Measurements from ENCODE around the gene TSHR.

DNA sequence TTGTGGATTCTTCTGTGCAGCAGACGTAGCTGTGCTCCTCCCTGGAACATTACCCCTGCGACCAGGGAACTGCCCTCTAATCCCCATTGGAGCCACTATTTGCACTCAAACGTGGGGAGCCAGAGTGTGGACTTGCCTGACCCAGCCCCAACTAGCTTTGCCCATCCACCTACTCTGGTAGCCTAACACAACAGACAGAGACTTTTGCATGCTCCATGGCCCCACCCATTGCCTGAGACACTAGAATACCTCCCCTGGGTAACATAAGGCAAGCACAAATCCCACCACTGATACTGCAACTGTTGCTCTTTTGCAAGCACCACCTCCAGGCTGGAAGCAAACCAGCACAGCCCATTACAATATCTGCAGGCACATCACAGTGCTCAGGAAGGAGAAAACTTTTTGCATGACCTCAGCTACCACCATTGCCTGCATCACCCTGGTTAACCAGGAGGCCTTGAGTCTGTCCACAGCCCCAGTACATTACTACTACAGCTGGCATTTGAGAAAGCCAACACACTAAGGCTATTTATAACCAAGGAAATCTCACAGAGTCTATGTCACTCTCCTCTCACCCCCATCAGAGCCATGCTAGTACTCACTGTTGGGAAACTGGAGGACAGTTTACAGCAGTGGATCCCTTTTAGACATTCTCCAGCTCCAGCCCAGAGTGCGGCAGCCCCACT, 28.9 kb upstream of the TSHR start:
- TF ChIP-seq EZH2phosphoT487 (IDR thresholded peaks at IDR 0.05), result no peak
- TF ChIP-seq, protein P1, sequence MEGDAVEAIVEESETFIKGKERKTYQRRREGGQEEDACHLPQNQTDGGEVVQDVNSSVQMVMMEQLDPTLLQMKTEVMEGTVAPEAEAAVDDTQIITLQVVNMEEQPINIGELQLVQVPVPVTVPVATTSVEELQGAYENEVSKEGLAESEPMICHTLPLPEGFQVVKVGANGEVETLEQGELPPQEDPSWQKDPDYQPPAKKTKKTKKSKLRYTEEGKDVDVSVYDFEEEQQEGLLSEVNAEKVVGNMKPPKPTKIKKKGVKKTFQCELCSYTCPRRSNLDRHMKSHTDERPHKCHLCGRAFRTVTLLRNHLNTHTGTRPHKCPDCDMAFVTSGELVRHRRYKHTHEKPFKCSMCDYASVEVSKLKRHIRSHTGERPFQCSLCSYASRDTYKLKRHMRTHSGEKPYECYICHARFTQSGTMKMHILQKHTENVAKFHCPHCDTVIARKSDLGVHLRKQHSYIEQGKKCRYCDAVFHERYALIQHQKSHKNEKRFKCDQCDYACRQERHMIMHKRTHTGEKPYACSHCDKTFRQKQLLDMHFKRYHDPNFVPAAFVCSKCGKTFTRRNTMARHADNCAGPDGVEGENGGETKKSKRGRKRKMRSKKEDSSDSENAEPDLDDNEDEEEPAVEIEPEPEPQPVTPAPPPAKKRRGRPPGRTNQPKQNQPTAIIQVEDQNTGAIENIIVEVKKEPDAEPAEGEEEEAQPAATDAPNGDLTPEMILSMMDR (IDR thresholded peaks at IDR 0.05), result no peak
- no peak for TF ChIP-seq EZH2 (IDR thresholded peaks at IDR 0.05)
